HG02588 (cell line): ENCODE results near the gene TRMT11.

Experiments
- ATAC-seq: cut with Tn5 transposase; IDR thresholded peaks from one replicate; pipeline ENCODE4 v1.9.1; 2021; ENCODE audit warnings: mild to moderate bottlenecking, moderate library complexity; ENCODE audit not compliant: unreplicated experiment

The TRMT11 gene

DNA sequence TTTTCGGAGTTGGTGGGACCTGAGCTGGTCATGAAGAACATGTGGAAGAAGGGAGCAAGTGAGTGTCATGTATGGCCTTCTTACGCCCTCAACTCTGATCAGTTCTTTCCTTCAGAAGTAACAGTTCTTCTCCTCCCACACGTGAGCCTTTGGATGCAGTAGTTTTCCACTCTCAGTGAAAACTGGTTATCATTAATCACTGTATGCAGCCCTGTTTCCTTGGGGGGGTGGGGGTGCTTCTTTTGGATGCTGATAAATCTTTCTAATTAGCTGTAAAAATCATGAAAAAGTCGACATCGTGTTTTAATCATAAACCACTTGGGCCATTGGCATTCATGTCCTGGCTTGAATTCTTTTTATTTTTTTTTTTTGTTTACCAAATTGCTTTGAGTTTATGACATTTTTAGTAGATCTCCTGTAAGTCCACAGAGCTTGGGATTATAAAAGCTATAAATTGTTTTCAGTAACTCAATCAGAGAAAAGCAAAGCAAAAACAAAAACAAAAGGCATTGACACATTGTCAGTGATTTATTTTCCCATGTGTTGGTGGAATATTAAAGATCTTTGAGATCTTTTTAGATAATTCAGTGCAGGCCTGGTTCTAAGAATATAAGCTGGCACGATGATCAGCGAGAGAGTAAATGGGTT lies 84.8 kb downstream of the TRMT11 start:
- ATAC-seq = no peak

DNA sequence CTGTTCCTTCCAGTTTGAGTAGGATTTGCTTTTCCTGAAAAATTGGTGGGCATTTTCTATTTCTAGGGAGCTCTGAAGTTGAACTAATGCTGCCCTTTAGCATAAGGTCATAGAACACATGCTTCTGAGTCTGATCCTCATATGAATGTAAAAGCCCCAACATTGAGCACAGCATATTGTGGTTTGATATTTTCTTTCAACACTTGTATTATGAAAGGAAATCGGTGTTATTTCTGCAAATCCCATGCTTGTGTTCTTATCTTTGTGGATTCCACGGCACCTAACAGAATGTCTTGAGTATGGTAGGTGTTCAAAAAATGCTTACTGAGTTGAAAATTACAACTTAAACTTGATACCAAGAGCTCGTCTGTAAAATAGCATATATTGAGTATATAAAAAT lies 85.8 kb downstream of the TRMT11 start:
- ATAC-seq = no peak

DNA sequence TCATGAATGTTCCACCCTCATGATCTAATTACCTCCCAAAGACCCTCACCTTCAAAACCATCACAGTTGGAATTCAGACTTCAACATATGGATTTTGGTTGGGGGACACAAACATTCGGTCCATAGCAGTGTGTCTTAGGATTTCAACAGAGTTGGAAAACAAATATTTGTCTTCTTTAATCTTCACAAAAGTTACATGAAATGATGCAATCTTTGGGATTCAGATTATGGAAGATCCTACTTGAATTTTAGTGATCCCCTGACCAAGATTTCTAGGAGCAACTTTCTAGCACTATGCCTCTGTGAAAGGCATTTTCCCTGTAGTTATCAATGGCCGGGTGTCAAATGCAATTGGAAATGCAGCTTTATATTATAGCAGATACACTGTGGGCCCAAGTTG lies 86.5 kb downstream of the TRMT11 start:
- no peak for ATAC-seq

DNA sequence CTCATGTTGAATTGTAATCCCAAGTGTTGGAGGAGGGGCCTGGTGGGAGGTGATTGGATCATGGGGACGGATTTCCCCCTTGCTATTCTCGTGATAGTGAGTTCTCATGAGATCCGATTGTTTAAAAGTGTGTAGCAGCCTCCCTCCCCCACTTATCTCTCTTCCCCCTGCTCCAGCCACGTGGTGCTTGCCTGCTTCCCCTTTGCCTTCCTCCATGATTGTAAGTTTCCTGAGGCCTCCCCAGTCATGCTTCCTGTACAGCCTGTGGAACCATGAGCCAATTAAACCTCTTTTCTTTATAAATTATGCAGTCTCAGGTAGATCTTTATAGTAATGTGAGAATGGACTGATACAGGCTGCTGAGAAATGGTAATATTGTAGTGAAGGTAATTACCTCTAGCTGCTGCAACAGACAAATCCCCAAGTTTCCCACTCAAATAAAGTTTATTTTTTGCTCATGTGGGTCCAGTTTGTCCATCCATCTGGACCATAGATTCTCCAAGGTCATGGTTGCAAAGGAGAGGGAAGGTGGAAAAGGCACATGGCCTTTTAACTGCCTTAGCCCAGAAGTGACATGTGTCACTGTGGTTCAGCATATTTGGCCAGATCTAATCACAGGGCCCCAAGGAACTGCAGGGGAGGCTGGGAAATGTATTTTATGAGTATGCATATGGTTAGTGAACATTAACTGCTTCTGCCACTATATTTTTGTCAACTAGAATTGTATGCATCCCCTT lies 89.2 kb downstream of the TRMT11 start:
- no peak for ATAC-seq

DNA sequence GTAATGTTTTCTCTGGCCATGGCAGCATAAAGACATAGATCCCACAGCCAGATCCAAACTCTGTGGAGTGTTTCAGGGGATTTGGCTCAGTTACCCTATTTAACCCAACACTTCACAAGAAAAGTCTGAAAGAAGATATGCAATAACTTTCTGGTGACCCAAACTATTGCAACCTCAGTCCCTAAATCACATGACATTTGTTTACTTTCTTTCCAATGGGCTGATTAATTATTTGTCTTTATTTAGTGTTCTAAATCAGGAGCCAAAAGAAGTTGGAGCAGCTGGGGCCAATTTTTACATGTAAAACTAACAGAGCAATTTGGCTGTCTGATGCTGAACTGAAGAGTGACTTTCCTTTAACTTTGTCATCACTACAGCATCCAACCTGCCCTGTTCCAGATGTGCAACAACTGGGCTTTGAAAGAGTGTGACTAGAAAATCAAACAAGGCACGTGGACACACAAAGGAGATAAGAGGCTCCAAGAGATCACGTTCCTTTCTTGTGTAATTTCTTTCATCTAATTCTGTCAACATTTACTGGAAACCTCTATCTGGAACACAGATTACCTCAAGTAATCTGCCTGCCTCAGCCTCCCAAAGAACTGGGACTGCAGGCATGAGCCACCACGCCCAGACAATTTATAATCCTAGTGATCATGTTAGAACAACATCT lies 90.8 kb downstream of the TRMT11 start:
- ATAC-seq = no peak

DNA sequence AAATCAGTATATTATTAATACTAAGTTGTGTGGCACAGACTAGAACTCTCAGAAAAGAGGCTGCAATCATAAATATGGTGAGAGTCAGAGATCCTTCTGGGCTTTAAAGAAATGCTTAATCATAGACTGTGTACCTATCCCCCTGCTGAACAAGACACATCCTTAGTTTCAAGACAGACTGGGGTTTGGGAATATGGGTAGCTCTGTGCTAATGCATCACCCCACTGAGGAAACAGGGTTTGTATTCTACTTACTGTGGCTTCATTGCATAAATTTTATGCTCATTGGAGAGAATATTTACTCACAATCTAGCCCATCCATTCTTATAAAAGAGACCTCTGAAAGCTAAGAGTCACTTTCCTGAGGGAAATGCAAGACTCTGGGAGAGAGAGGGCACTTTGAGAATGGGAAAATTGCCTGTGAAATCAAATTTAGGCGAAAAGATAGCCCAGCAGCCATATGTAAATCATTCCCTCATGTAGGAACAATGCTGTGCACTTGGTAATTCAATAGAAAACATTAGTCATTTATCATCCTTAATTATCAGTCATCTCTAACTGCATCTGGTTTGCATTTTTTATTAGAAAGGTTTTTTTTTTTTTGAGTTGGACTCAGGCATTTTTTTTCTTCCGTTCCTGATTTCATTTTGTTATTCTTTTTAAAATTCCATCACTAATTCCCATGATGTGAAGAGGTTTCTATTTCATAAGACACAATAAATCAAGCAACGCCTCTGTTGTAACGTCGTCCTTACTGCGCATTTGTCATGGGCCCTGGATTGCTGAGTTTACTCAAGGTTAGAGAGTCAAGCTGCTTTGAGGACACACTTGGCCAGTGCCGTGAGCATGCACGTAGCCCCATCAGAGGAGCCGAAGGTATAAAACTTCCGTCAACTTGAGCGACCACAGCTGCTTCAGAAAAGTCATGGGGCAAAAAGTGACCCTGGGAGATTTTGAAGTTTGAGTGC lies 91.8 kb downstream of the TRMT11 start:
- ATAC-seq = no peak

DNA sequence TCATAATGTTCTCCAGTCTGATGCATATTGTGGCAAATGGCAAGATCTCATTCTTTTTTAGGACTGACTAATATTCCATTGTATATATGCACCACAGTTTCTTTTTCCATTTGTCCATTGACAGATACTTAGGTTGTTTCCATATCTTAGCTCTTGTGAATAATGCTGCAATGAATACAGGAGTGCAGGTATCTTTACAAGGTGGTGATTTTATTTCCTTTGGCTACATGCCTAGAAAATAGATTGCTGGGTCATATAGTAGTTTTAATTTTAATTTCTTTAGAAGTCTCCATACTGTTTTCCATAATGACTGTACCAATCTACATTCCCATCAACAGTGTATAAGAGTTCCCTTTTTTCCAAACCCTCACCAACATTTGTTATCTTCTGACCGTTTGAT lies 97.5 kb downstream of the TRMT11 start:
- ATAC-seq = no peak

DNA sequence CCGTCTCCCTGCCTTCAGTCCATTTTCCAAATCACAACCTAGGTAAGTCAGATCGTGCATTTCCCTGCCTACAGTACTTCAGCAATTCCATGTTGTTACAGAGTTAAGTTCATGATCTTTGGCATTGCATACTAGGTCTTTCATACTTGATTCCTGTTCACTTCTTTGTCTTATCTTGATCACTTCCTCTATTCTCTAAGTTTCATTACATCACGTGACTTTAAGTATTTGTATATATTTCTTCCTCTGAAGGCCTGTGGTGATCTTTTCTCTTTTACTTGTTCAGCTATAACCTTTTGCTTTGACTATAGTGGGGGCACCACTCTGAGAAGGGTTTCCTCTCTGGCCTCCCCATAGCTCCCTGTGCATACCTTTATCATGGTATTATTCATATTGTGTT lies 100.2 kb downstream of the TRMT11 start:
- ATAC-seq = no peak
